ENCODE data around the gene MED13L. TPM values are rescaled to one million over a fixed set of nuclear protein-coding genes. Genes with fewer than 3 reads are reported as not detected.

MED13L gene
- polyA plus RNA-seq, 1 donor (not counting 4 experiments of a cell fraction or from before 2014, with no cell fraction given), result 31.7 TPM

- dilution Hi-C loops (cut with MboI; ENCODE audit: extremely low pct_ligation_motif_present, low sequenced_read_pairs), result no loop called here
- FAIRE-seq (no peak), DNase-seq (ENCODE audit: low read depth, low spot score) (no peak)
- TF ChIP-seq EZH2 (IDR thresholded peaks at IDR 0.05; ENCODE audit: low read length) (no peak), CTCF (optimal IDR thresholded peaks at IDR 0.05 in 1 of 3, IDR thresholded peaks at IDR 0.05 in 1 of 3, conservative IDR thresholded peaks at IDR 0.05 in 1 of 3; ENCODE audit: extremely low read depth in 1 of 3, insufficient read depth in 2 of 3, low read length in 3 of 3) (no peak)
- no peaks in the 10 kb centered on the region for H3K27me3 ChIP-seq (ENCODE audit: control insufficient read depth, extremely low read depth, insufficient read depth, low read length)
- peaks cover 48% of the 10 kb centered on the region for H3K79me2 ChIP-seq (ENCODE audit: control insufficient read depth, insufficient read depth, low read length)
- no peaks in the 10 kb centered on the region for H4K20me1 ChIP-seq (ENCODE audit: control insufficient read depth, extremely low read depth, insufficient read depth, low read length)
- H3K9me3 ChIP-seq (ENCODE audit: control insufficient read depth, low read depth, low read length), result no peaks in the 10 kb centered on the region
- H3K4me2 ChIP-seq (ENCODE audit: control insufficient read depth, extremely low read depth, insufficient read depth, low read depth, low read length), result no peak overlapping the region
- H3K9ac ChIP-seq (ENCODE audit: control insufficient read depth, extremely low read depth, insufficient read depth, low read length), result no peak overlapping the region
- H3K36me3 ChIP-seq (ENCODE audit: control insufficient read depth in 2 of 2, extremely low read depth in 1 of 2, insufficient read depth in 2 of 2, low read length in 2 of 2), result peaks cover 3 to 5% of the 10 kb centered on the region in 2 experiments
- peaks cover 2% of the 10 kb centered on the region for H3K4me1 ChIP-seq (ENCODE audit: control insufficient read depth, extremely low read depth, insufficient read depth, low read length)
- H3K9me1 ChIP-seq (ENCODE audit: control insufficient read depth, extremely low read depth, insufficient read depth, low read length), result no peaks in the 10 kb centered on the region
- H2AFZ ChIP-seq (ENCODE audit: control insufficient read depth, low read length), result no peak overlapping the region
- no peak overlapping the region for H3K4me3 ChIP-seq (ENCODE audit: control insufficient read depth in 2 of 3, extremely low read depth in 1 of 3, insufficient read depth in 2 of 3, low read depth in 1 of 3, low read length in 3 of 3)
- H3K27ac ChIP-seq (ENCODE audit: control insufficient read depth, insufficient read depth, low read length), result no peak overlapping the region
Observed at GRCh38 chr12:116024769-116025168, 252.7 kb downstream of the MED13L start.

GRCh38 chr12:116019415-116019814 lies 258.1 kb downstream of the MED13L start:
- peaks cover 9 to 14% of the 10 kb centered on the region in 2 experiments for H3K36me3 ChIP-seq (ENCODE audit: control insufficient read depth in 2 of 2, extremely low read depth in 1 of 2, insufficient read depth in 2 of 2, low read length in 2 of 2)
- no peak overlapping the region for H2AFZ ChIP-seq (ENCODE audit: control insufficient read depth, low read length)
- FAIRE-seq (no peak), DNase-seq (ENCODE audit: low read depth, low spot score) (no peak)
- peaks cover 14% of the 10 kb centered on the region for H3K79me2 ChIP-seq (ENCODE audit: control insufficient read depth, insufficient read depth, low read length)
- H3K4me2 ChIP-seq (ENCODE audit: control insufficient read depth, extremely low read depth, insufficient read depth, low read depth, low read length), result no peak overlapping the region
- H3K9ac ChIP-seq (ENCODE audit: control insufficient read depth, extremely low read depth, insufficient read depth, low read length), result no peak overlapping the region
- no peak overlapping the region for H3K4me3 ChIP-seq (ENCODE audit: control insufficient read depth in 2 of 3, extremely low read depth in 1 of 3, insufficient read depth in 2 of 3, low read depth in 1 of 3, low read length in 3 of 3)
- H3K9me3 ChIP-seq (ENCODE audit: control insufficient read depth, low read depth, low read length), result no peaks in the 10 kb centered on the region
- no peaks in the 10 kb centered on the region for H3K9me1 ChIP-seq (ENCODE audit: control insufficient read depth, extremely low read depth, insufficient read depth, low read length)
- no peak for TF ChIP-seq CTCF (optimal IDR thresholded peaks at IDR 0.05 in 1 of 3, IDR thresholded peaks at IDR 0.05 in 1 of 3, conservative IDR thresholded peaks at IDR 0.05 in 1 of 3; ENCODE audit: extremely low read depth in 1 of 3, insufficient read depth in 2 of 3, low read length in 3 of 3)
- no peak for TF ChIP-seq EZH2 (IDR thresholded peaks at IDR 0.05; ENCODE audit: low read length)
- H3K27me3 ChIP-seq (ENCODE audit: control insufficient read depth, extremely low read depth, insufficient read depth, low read length), result no peaks in the 10 kb centered on the region
- dilution Hi-C loops (cut with MboI; ENCODE audit: extremely low pct_ligation_motif_present, low sequenced_read_pairs), result no loop called here
- no peak overlapping the region for H3K27ac ChIP-seq (ENCODE audit: control insufficient read depth, insufficient read depth, low read length)
- H3K4me1 ChIP-seq (ENCODE audit: control insufficient read depth, extremely low read depth, insufficient read depth, low read length), result no peaks in the 10 kb centered on the region
- no peaks in the 10 kb centered on the region for H4K20me1 ChIP-seq (ENCODE audit: control insufficient read depth, extremely low read depth, insufficient read depth, low read length)

Data from keratinocyte (primary cell).